ENCODE measurements around the gene GNB2.

GNB2 gene

GRCh38 chr7:100726996-100727761 lies 53.6 kb downstream of the GNB2 start:
- DNase-seq (ENCODE audit: insufficient read length, low spot score) = no peak
- TF ChIP-seq POLR2A (IDR thresholded peaks at IDR 0.05; ENCODE audit: low read depth, low read length) = no peak
- FAIRE-seq = no peak

- DNase-seq (ENCODE audit: insufficient read length, low spot score) (no peak), FAIRE-seq (no peak)
- TF ChIP-seq POLR2A (IDR thresholded peaks at IDR 0.05; ENCODE audit: low read depth, low read length) = no peak
Observed at GRCh38 chr7:100728196-100728595, 54.7 kb downstream of the GNB2 start.

Measured in H54 (cell line).